HepG2 (cell line): Measurements from ENCODE around the gene LRPPRC. TPM values are rescaled to one million over a fixed set of nuclear protein-coding genes. Genes with fewer than 3 reads are reported as not detected.

Experiments
- CHD2 ChIP-seq: IDR thresholded peaks from 2 replicates; pipeline ENCODE4 v1.6.1; 2011; ENCODE audit warnings: low read depth, low read length, improper control_type of control experiment
- CTCF ChIP-seq: sonication (generic); formaldehyde crosslinking; IDR thresholded peaks from 2 replicates; pipeline ENCODE4 v1.5.0; 2020; ENCODE audit warnings: mild to moderate bottlenecking, missing genetic modification reagents, moderate library complexity
- ETV5 ChIP-seq: IDR thresholded peaks from 2 replicates; pipeline ENCODE4 v1.6.1; 2018; ENCODE audit warnings: missing biosample characterization, missing genetic modification reagents, inconsistent platforms, borderline replicate concordance
- GATAD2A ChIP-seq: IDR thresholded peaks from 2 replicates; pipeline ENCODE4 v1.6.1; 2016
- HIVEP1 ChIP-seq: sonication (generic); formaldehyde crosslinking; IDR thresholded peaks from 2 replicates; pipeline ENCODE4 v1.4.0; 2020; ENCODE audit warnings: mild to moderate bottlenecking, missing genetic modification reagents
- JUNB ChIP-seq: sonication (generic); formaldehyde crosslinking; IDR thresholded peaks from 2 replicates; pipeline ENCODE4 v1.8.0; 2022; ENCODE audit warnings: missing genetic modification reagents, mild to moderate bottlenecking, borderline replicate concordance
- KLF6 ChIP-seq: IDR thresholded peaks from 2 replicates; pipeline ENCODE4 v1.8.0; 2016; ENCODE audit warnings: missing biosample characterization, missing genetic modification reagents
- MAZ ChIP-seq, 2 experiments: sonication (generic) in 1 of 2; formaldehyde crosslinking in 1 of 2; IDR thresholded peaks; 2 replicates each; pipeline versions ENCODE4 v1.5.0 to v1.6.1; 2012 to 2020; ENCODE audit warnings: low read depth in 2 of 2, mild to moderate bottlenecking in 2 of 2, borderline replicate concordance in 1 of 2, improper control_type of control experiment in 1 of 2, low read length in 1 of 2, missing genetic modification reagents in 1 of 2, moderate library complexity in 1 of 2
- NR0B2 ChIP-seq: sonication (generic); formaldehyde crosslinking; IDR thresholded peaks from 2 replicates; pipeline ENCODE4 v1.4.0; 2020; ENCODE audit warnings: mild to moderate bottlenecking, missing genetic modification reagents
- POGZ ChIP-seq: sonication (generic); formaldehyde crosslinking; IDR thresholded peaks from 2 replicates; pipeline ENCODE4 v1.4.0; 2020; ENCODE audit warnings: mild to moderate bottlenecking, missing genetic modification reagents
- RFXAP ChIP-seq: sonication (generic); formaldehyde crosslinking; IDR thresholded peaks from 2 replicates; pipeline ENCODE4 v1.4.0; 2020; ENCODE audit warnings: missing genetic modification reagents, borderline replicate concordance
- SMAD3 ChIP-seq: sonication (generic); formaldehyde crosslinking; IDR thresholded peaks from 2 replicates; pipeline ENCODE4 v1.4.0; 2020; ENCODE audit warnings: missing genetic modification reagents
- XBP1 ChIP-seq: sonication (generic); formaldehyde crosslinking; IDR thresholded peaks from 2 replicates; pipeline ENCODE4 v1.5.0; 2020; ENCODE audit warnings: missing genetic modification reagents
- ZBTB3 ChIP-seq: sonication (generic); formaldehyde crosslinking; IDR thresholded peaks from 2 replicates; pipeline ENCODE4 v1.4.0; 2020; ENCODE audit warnings: low read depth, mild to moderate bottlenecking, moderate library complexity, missing genetic modification reagents, borderline replicate concordance
- ZFP37 ChIP-seq: sonication (generic); formaldehyde crosslinking; IDR thresholded peaks from 2 replicates; pipeline ENCODE4 v1.4.0; 2020; ENCODE audit warnings: missing genetic modification reagents, borderline replicate concordance
- ZNF160 ChIP-seq: sonication (generic); formaldehyde crosslinking; IDR thresholded peaks from 2 replicates; pipeline ENCODE4 v1.8.0; 2022; ENCODE audit warnings: mild to moderate bottlenecking, inconsistent platforms, missing genetic modification reagents
- ZNF333 ChIP-seq: sonication (generic); formaldehyde crosslinking; IDR thresholded peaks from 2 replicates; pipeline ENCODE4 v1.4.0; 2020; ENCODE audit warnings: mild to moderate bottlenecking, missing genetic modification reagents, borderline replicate concordance
- ZNF512 ChIP-seq: sonication (generic); formaldehyde crosslinking; IDR thresholded peaks from 2 replicates; pipeline ENCODE4 v1.4.0; 2020; ENCODE audit warnings: mild to moderate bottlenecking, missing genetic modification reagents
- ZNF556 ChIP-seq: sonication (generic); formaldehyde crosslinking; IDR thresholded peaks from 2 replicates; pipeline ENCODE4 v1.4.0; 2020; ENCODE audit warnings: mild to moderate bottlenecking, missing genetic modification reagents, borderline replicate concordance
- ZNF558 ChIP-seq: sonication (generic); formaldehyde crosslinking; IDR thresholded peaks from 2 replicates; pipeline ENCODE4 v1.9.0; 2022; ENCODE audit warnings: mild to moderate bottlenecking, missing genetic modification reagents, borderline replicate concordance
- ZNF629 ChIP-seq: sonication (generic); formaldehyde crosslinking; conservative IDR thresholded peaks from 2 replicates; pipeline ENCODE4 v1.5.0; 2020; ENCODE audit warnings: missing genetic modification reagents
- ZNF740 ChIP-seq: sonication (generic); formaldehyde crosslinking; IDR thresholded peaks from 2 replicates; pipeline ENCODE4 v1.4.0; 2020; ENCODE audit warnings: missing genetic modification reagents
- ZNF800 ChIP-seq: sonication (generic); formaldehyde crosslinking; IDR thresholded peaks from 2 replicates; pipeline ENCODE4 v1.4.0; 2020; ENCODE audit warnings: missing genetic modification reagents
- ZNF841 ChIP-seq: sonication (generic); formaldehyde crosslinking; IDR thresholded peaks from 2 replicates; pipeline ENCODE4 v1.8.1; 2023; ENCODE audit warnings: missing genetic modification reagents, borderline replicate concordance
- polyA plus RNA-seq, 8 experiments: library from polyadenylated mRNA; depleted of rRNA in 3 of 8; stranded (reverse) in 7 of 8; unstranded in 1 of 8; fragments of >200 nt; fragmentation: Illumina TruSeq in 4 of 8; extraction: Trizol in 4 of 8; gene quantifications; 2 replicates each; pipeline versions ENCODE4 v1.2.1 to v1.2.3, GENCODE V29; 2011 to 2016; ENCODE audit warnings: low read depth in 4 of 8, missing spikeins in 1 of 8, mixed read lengths in 1 of 8; ENCODE audit not compliant: insufficient read depth in 1 of 8
- total RNA-seq, 5 experiments: library from RNA; depleted of rRNA; stranded (reverse); fragments of >200 nt; fragmentation: Illumina TruSeq; extraction: Trizol; gene quantifications; 2 replicates each; pipeline ENCODE4 v1.2.3, GENCODE V29; 2016; ENCODE audit warnings: low read depth in 1 of 5

Gene LRPPRC
- total and polyA plus RNA-seq, 2 of the 13 experiments (the other 11 are each of a cell fraction or from before 2014, with no cell fraction given) = 117 to 167 TPM

- TF ChIP-seq ZNF800 (CRISPR knock-in tag) = no peak
- no peak for TF ChIP-seq CHD2
- TF ChIP-seq XBP1 = no peak
- TF ChIP-seq ZBTB3 (CRISPR knock-in tag) = no peak
- no peak for TF ChIP-seq ZFP37
- peak; percentile 43 for TF ChIP-seq GATAD2A
- 0 out of 2 replicates have a peak, but pooled peaks have one; percentile 21 for TF ChIP-seq POGZ (CRISPR knock-in tag)
- no peak for TF ChIP-seq ZNF558
- TF ChIP-seq ZNF629 (CRISPR knock-in tag) = no peak
- no peak for TF ChIP-seq SMAD3
- TF ChIP-seq ZNF556 = peak; percentile 49; the same call in 1 of the 2 replicates
- no peak for TF ChIP-seq JUNB (CRISPR knock-in tag)
- peak; percentile 98 for TF ChIP-seq CTCF (CRISPR knock-in tag)
- no peak for TF ChIP-seq ZNF841 (CRISPR knock-in tag)
- TF ChIP-seq ETV5 (CRISPR knock-in tag) = peak; percentile 97
- no peak for TF ChIP-seq ZNF160 (CRISPR knock-in tag)
- TF ChIP-seq HIVEP1 (CRISPR knock-in tag) = 0 out of 2 replicates have a peak, but pooled peaks have one; percentile 43
- TF ChIP-seq RFXAP (CRISPR knock-in tag) = peak; percentile 54; the same call in 1 of the 2 replicates
- no peak; the same call in 1 of the 2 replicates for TF ChIP-seq NR0B2 (CRISPR knock-in tag)
- TF ChIP-seq ZNF740 (CRISPR knock-in tag) = no peak
- TF ChIP-seq ZNF333 (CRISPR knock-in tag) = no peak
- no peak for TF ChIP-seq ZNF512 (CRISPR knock-in tag)
- TF ChIP-seq MAZ (IDR thresholded peaks at IDR 0.05; ENCODE audit: borderline replicate concordance, low read depth, low read length) = no peak
- TF ChIP-seq MAZ (CRISPR knock-in tag; IDR thresholded peaks at IDR 0.05; ENCODE audit: low read depth) = no peak
- TF ChIP-seq KLF6 (CRISPR knock-in tag) = no peak
These were observed 117.9 kb downstream of the LRPPRC start (continued) for GRCh38 chr2:43877782-43878464.
